ENCODE results near the gene UBASH3A.

Gene UBASH3A

GRCh38 chr21:42445311-42445710, 41.6 kb downstream of the UBASH3A start:
- H3K4me3 ChIP-seq (ENCODE audit: low read depth, low read length), result no peak overlapping the region
- in situ Hi-C loops (cut with HindIII; ENCODE audit: low sequenced_read_pairs), result no loop called here
- TF ChIP-seq CTCF (IDR thresholded peaks at IDR 0.05; ENCODE audit: low read depth, low read length, missing control alignments), result no peak

GRCh38 chr21:42446531-42446930, 42.8 kb downstream of the UBASH3A start:
- no peak overlapping the region for H3K4me3 ChIP-seq (ENCODE audit: low read depth, low read length)
- TF ChIP-seq CTCF (IDR thresholded peaks at IDR 0.05; ENCODE audit: low read depth, low read length, missing control alignments), result no peak
- in situ Hi-C loops (cut with HindIII; ENCODE audit: low sequenced_read_pairs), result no loop called here
- no peak for DNase-seq (ENCODE audit: low read depth)

More at GRCh38 chr21:42445311-42445710, 41.6 kb downstream of the UBASH3A start:
- no peak for DNase-seq (ENCODE audit: low read depth)

GRCh38 chr21:42447182-42447581, 43.5 kb downstream of the UBASH3A start:
- no peak for TF ChIP-seq CTCF (IDR thresholded peaks at IDR 0.05; ENCODE audit: low read depth, low read length, missing control alignments)
- DNase-seq (ENCODE audit: low read depth), result no peak

GRCh38 chr21:42447732-42448131, 44.0 kb downstream of the UBASH3A start:
- no peak for DNase-seq (ENCODE audit: low read depth)
- in situ Hi-C loops (cut with HindIII; ENCODE audit: low sequenced_read_pairs), result no loop called here
- TF ChIP-seq CTCF (IDR thresholded peaks at IDR 0.05; ENCODE audit: low read depth, low read length, missing control alignments), result no peak
- no peak overlapping the region for H3K4me3 ChIP-seq (ENCODE audit: low read depth, low read length)

More at GRCh38 chr21:42447182-42447581, 43.5 kb downstream of the UBASH3A start:
- in situ Hi-C loops (cut with HindIII; ENCODE audit: low sequenced_read_pairs), result no loop called here
- no peak overlapping the region for H3K4me3 ChIP-seq (ENCODE audit: low read depth, low read length)

- in situ Hi-C loops (cut with HindIII; ENCODE audit: low sequenced_read_pairs), result no loop called here
- no peak overlapping the region for H3K4me3 ChIP-seq (ENCODE audit: low read depth, low read length)
- no peak for DNase-seq (ENCODE audit: low read depth)
- TF ChIP-seq CTCF (IDR thresholded peaks at IDR 0.05; ENCODE audit: low read depth, low read length, missing control alignments), result no peak
These were observed 45.0 kb downstream of the UBASH3A start for GRCh38 chr21:42448686-42449085.

GRCh38 chr21:42451941-42452340, 48.2 kb downstream of the UBASH3A start:
- DNase-seq (ENCODE audit: low read depth), result no peak
- in situ Hi-C loops (cut with HindIII; ENCODE audit: low sequenced_read_pairs), result no loop called here
- no peak overlapping the region for H3K4me3 ChIP-seq (ENCODE audit: low read depth, low read length)
- no peak for TF ChIP-seq CTCF (IDR thresholded peaks at IDR 0.05; ENCODE audit: low read depth, low read length, missing control alignments)
